PC-3 (cell line): Measurements from ENCODE around the gene DENND1B.

Source experiments
- CTCF ChIP-seq: fragments of 300-600 bp; sonication (generic); conservative IDR thresholded peaks from 2 replicates; pipeline ENCODE4 v1.5.1; 2017; ENCODE audit warnings: antibody characterized with exemption, low read depth, mild to moderate bottlenecking, low read length
- EZH2 ChIP-seq: fragments of 300-600 bp; sonication (generic); IDR thresholded peaks from one replicate; pipeline ENCODE4 v1.6.1; 2017; ENCODE audit warnings: antibody characterized with exemption, mild to moderate bottlenecking, low read length; ENCODE audit not compliant: unreplicated experiment
- EZH2phosphoT487 ChIP-seq: fragments of 300-600 bp; sonication (generic); IDR thresholded peaks from 2 replicates; pipeline ENCODE4 v1.6.1; 2018; ENCODE audit warnings: mild to moderate bottlenecking, antibody characterized with exemption, low read length, borderline replicate concordance

DNA sequence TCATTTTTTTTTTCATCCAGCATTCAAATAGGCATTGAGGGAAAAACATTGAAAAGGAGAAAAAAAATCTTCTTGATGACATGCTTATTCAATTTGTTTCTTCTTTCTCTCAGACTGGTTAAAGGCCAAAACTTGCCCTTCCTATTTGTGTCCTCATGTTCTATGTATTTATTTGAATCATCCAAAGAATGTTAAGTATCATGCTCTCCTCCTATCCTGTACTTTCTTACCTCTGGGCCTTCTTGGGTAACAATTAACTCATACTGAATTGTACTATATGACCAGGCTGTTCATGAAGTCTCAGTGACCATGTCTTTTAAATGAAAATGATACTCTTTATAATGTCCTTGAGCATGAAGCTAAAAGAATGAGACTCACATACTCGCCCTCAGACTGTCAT, 36.5 kb upstream of the DENND1B start:
- TF ChIP-seq CTCF (no peak), EZH2 (no peak), EZH2phosphoT487 (no peak)
